ENCODE data around the gene ARID3C. TPM values are rescaled to one million over a fixed set of nuclear protein-coding genes. Genes with fewer than 3 reads are reported as not detected.
"Not testable (repeated sequence)": the region's sequence is repeated elsewhere in the genome, so short reads cannot be mapped to it uniquely, and the experiment has no call there.

ARID3C gene
- total RNA-seq, 1 donor from 2014 or later: 0.29 TPM

GRCh38 chr9:34653151-34654072, 24.5 kb upstream of the ARID3C start:
- DNase-seq (ENCODE audit: extremely low read depth, low read depth, low spot score): no peak

DNA sequence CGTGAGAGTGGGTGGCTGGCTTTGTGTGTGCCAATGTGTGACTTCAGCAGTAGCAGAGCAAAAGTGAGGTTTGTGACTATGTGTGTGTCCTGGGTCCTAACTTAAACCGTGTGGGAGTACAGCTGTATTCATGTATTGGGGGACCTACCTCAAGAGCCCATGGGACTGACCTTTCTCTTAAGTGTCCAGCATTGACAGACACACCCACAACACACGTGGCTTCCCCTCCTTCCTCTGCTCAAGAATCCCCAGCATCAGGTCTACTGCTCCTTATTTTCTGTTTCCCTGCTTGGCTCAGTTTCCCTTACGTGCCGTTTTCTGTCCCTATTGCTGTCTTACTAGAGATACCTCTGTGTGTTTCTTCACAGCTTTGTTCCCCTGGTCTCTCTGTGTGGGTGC, 23.7 kb upstream of the ARID3C start:
- DNase-seq (ENCODE audit: extremely low read depth, low read depth, low spot score): no peak

GRCh38 chr9:34651876-34652601, 23.2 kb upstream of the ARID3C start, which contains the start of gene IL11RA:
Gene IL11RA, plus strand, starts transcription at chr9:34652185. Its CDS starts 3,033 bp downstream, at chr9:34655218.
- no peak for DNase-seq (ENCODE audit: extremely low read depth, low read depth, low spot score)

- DNase-seq (ENCODE audit: extremely low read depth, low read depth, low spot score): no peak
Measured at GRCh38 chr9:34651321-34651720, 22.5 kb upstream of the ARID3C start.

DNA sequence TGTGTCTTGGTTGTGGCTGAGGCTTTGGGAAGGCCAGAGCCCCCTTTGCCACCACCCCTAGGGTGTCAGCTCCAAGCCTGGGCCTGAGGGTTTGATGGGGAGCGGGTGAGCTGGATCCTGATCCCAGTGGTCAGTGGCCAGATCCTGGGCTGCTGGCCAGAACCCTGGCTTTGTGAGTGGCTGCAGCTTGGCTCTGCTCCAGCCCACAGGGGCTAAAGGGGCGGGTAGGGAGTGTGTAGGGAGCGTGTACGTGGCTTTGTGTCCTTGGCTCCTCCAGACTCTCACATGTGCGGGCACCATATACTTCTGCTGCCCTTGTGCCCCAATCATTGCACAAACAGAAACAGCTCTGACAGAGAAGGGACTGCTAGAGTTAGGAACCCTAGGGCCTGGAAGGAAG, 21.9 kb upstream of the ARID3C start:
- DNase-seq (ENCODE audit: extremely low read depth, low read depth, low spot score): no peak

- DNase-seq (ENCODE audit: extremely low read depth, low read depth, low spot score): no peak
Measured at GRCh38 chr9:34648673-34649072, 19.8 kb upstream of the ARID3C start.

DNA sequence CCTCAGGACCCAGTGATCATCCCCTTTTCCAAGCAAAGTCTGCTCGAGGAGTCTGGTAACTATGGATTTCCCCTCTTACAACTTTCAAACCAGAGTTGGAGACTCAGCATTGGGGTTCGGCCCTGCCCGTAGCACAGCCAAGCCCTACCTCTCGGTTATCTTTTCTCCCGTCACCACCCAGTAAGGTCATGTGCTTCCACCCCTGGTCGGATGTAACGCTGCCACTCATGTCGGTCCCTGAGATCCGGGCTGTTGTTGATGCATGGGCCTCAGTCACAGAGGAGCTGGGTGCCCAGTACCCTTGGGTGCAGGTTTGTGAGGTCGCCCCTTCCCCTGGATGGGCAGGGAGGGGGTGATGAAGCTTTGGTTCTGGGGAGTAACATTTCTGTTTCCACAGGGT, 18.8 kb upstream of the ARID3C start:
- no peak for DNase-seq (ENCODE audit: extremely low read depth, low read depth, low spot score)

DNA sequence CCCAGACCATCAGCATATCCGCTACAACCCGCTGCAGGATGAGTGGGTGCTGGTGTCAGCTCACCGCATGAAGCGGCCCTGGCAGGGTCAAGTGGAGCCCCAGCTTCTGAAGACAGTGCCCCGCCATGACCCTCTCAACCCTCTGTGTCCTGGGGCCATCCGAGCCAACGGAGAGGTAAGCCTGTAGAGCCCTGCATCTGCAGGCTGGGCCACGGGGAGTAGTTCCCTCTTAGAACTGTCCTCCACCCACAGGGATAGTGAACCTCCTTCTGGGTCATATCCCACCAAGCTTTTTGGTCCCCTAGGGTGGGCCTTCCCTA, 18.2 kb upstream of the ARID3C start:
- no peak for DNase-seq (ENCODE audit: extremely low read depth, low read depth, low spot score)

- DNase-seq (ENCODE audit: extremely low read depth, low read depth, low spot score): no peak
Measured at GRCh38 chr9:34646211-34647083, 17.6 kb upstream of the ARID3C start, which contains the start of gene GALT. Gene GALT, plus strand, starts transcription at chr9:34646675. Its CDS starts 30 bp downstream, at chr9:34646705.

DNA sequence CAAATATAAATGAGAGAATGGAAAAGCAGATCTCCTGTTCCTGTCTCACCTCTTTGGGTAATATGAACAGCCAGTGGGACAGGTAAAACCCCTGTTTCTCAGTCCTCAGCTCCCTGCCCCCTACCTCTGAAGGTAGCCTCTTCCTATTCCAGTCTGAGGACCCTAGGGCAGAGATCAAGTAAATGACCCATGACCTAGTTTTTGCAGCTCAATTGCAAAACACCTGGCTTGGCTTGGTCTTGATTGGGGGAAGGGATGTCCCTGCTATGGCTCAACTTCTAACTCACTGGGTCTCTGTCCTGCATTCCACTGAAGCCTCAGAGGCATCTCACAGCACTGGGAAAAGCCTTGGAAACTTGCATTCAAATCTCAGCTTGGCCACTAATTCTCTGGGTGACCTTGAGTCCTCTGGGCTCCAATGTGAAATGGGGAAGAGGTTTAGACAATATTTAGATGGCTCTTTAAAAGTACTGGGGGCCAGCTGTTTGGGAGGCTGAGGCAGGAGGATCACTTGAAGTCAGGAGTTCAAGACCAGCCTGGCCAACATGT, 16.0 kb upstream of the ARID3C start:
- no peak for DNase-seq (ENCODE audit: extremely low read depth, low read depth, low spot score)

DNA sequence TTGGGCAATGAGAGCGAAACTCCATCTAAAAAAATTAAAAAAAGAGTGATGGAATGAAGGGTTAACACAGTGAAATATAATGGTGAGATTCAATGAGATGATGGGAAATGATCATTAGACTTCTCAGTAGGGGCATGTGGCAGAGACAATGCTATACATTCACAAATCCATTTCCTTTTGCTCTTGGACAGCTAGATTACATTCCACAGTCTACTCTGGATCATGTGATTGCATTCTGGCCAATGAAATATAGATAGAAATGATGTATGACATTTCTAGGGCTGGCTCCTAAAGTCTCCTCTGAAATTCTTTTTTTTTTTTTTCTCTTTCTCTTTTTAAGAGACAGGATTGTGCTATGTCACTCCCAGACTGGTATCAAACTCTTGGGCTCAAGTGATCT, 13.8 kb upstream of the ARID3C start:
- DNase-seq (ENCODE audit: extremely low read depth, low read depth, low spot score): no peak

DNA sequence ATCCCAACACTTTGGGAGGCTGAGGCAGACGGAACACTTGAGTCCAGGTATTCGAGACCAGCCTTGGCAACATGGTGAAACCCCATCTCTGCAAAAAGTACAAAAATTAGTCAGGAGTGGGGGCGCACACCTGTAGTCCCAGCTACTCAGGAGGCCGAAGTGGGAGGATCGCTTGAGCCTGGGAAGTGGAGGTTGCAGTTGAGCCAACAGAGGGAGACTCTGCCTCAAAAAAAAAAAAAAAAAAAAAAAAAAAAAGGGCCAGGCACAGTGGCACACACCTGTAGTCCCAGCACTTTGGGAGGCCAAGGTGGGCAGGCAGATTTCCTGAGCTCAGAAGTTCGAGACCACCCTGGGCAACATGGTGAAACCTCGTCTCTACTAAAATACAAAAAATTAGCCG, 10.5 kb upstream of the ARID3C start:
- DNase-seq (ENCODE audit: extremely low read depth, low read depth, low spot score): not testable (repeated sequence)

DNA sequence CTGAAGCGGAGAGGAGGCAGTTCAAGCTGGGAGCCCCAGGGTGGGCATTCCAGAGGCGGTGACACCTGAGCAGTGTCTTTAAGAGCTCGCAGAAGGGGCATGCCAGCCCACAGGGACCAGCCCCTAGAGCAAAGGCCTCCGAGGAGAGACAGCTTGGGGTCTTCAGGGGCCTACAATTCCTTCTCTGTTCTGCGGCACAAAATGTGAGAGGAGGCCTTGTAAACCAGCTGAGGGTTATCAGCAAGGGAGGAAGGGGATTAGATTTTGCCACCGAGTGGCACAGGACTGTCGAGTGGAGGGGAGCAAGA, 9.2 kb upstream of the ARID3C start:
- DNase-seq (ENCODE audit: extremely low read depth, low read depth, low spot score): no peak

GRCh38 chr9:34637356-34638137, 8.7 kb upstream of the ARID3C start, which contains the start of gene SIGMAR1:
Gene SIGMAR1, minus strand, starts transcription at chr9:34637787. Its CDS starts 90 bp downstream, at chr9:34637697.
- DNase-seq (ENCODE audit: extremely low read depth, low read depth, low spot score): no peak

GRCh38 chr9:34636791-34637355, 8.0 kb upstream of the ARID3C start:
- no peak for DNase-seq (ENCODE audit: extremely low read depth, low read depth, low spot score)

GRCh38 chr9:34635556-34635955, 6.7 kb upstream of the ARID3C start:
- no peak for DNase-seq (ENCODE audit: extremely low read depth, low read depth, low spot score)

DNA sequence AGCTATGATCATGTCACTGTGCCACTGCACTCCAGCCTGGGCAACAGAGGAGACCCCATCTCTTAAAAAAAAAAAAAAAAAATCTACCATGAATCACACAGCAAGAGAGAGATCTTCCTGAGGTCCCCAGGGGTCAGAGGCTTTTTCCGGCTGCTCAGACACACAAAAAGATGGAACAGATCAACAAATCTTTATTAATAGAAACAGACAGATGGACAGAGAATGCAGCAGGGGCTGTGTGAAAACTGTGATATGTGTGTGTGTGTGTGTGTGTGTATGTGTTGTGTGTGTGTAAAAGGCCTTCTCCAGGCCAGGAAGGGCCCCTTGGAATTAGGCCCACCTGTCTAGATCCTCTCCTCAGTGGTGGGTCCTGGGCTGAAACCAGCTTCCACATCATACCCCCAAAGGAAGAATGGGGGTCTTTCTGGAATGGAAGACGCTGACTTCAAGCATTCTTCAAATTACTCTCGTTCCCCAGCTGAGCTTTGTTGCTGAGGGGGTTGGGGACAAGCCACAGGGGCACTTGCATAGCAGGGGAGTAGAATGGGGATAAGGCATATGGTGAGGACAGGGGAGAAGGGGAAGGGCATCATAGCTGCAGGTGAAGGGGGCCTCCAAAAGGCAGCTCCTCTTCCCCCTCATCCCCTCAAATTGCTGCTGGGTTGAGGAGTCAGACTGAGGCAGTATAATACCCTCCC, 5.8 kb upstream of the ARID3C start:
- no peak for DNase-seq (ENCODE audit: extremely low read depth, low read depth, low spot score)

- no peak for DNase-seq (ENCODE audit: extremely low read depth, low read depth, low spot score)
Measured at GRCh38 chr9:34633851-34634550, 5.1 kb upstream of the ARID3C start.
